HEK293 (cell line): ENCODE data around the gene RGL2.
A peak's percentile ranks its signal among the peaks of the same experiment; 100 is the strongest.

Experiments
- CTCF ChIA-PET: fragments of 350-600 bp; formaldehyde crosslinking; extraction: SDS; loops from one replicate; lab custom pipeline; 2021; ENCODE audit warnings: antibody characterized with exemption; lab: Yijun Ruan, JAX
- POLR2A ChIA-PET: fragments of 300-600 bp; formaldehyde crosslinking; extraction: SDS; loops from one replicate; lab custom pipeline; 2020; ENCODE audit warnings: antibody characterized with exemption, inconsistent platforms; lab: Yijun Ruan, JAX
- H3K27ac ChIP-seq: fragments of 200-500 bp; sonication (Bioruptor generic); 2 replicates; pipeline ENCODE4 v1.5.1; 2014; ENCODE audit warnings: low read depth, low read length, control low read depth, inconsistent platforms; ENCODE audit errors: extremely low read depth
- H3K36me3 ChIP-seq, 2 experiments: fragments of 200-500 bp in 1 of 2; sonication (Bioruptor generic) in 1 of 2; 1 replicate in 1 of 2; 2 replicates in 1 of 2; pipeline ENCODE4 v1.5.1; 2014 to 2017; ENCODE audit warnings: inconsistent platforms in 2 of 2, low read length in 2 of 2; ENCODE audit not compliant: control insufficient read depth in 2 of 2, insufficient read depth in 1 of 2
- H3K4me1 ChIP-seq: fragments of 200-500 bp; sonication (Bioruptor generic); 2 replicates; pipeline ENCODE4 v1.5.1; 2014; ENCODE audit warnings: mild to moderate bottlenecking, low read length, inconsistent platforms; ENCODE audit not compliant: control insufficient read depth, insufficient read depth
- H3K4me3 ChIP-seq: 2 replicates; pipeline ENCODE4 v1.5.1; 2011; ENCODE audit warnings: low read depth, mild to moderate bottlenecking, control low read depth, low read length, moderate library complexity
- H3K9me3 ChIP-seq: fragments of 200-500 bp; sonication (Bioruptor generic); 2 replicates; pipeline ENCODE4 v1.5.1; 2014; ENCODE audit warnings: low read depth, low read length, inconsistent platforms; ENCODE audit not compliant: control insufficient read depth, insufficient read depth
- EGR2 ChIP-seq: fragments of 450-650 bp; formaldehyde crosslinking; IDR thresholded peaks from 2 replicates; pipeline ENCODE4 v1.5.1; 2016; ENCODE audit warnings: low read depth, missing biosample characterization, missing genetic modification characterization
- GLIS2 ChIP-seq: fragments of 450-650 bp; formaldehyde crosslinking; IDR thresholded peaks from 2 replicates; pipeline ENCODE4 v1.5.1; 2016; ENCODE audit warnings: missing biosample characterization, missing genetic modification characterization
- KLF1 ChIP-seq: fragments of 450-650 bp; formaldehyde crosslinking; IDR thresholded peaks from 2 replicates; pipeline ENCODE4 v1.5.1; 2016; ENCODE audit warnings: missing biosample characterization, missing genetic modification characterization
- KLF9 ChIP-seq: fragments of 450-650 bp; formaldehyde crosslinking; IDR thresholded peaks from 2 replicates; pipeline ENCODE4 v1.5.1; 2016; ENCODE audit warnings: missing biosample characterization, missing genetic modification characterization, low read depth
- PATZ1 ChIP-seq: fragments of 450-650 bp; formaldehyde crosslinking; IDR thresholded peaks from 2 replicates; pipeline ENCODE4 v1.5.1; 2016; ENCODE audit warnings: missing biosample characterization, missing genetic modification characterization
- REST ChIP-seq: fragments of 450-650 bp; formaldehyde crosslinking; IDR thresholded peaks from 2 replicates; pipeline ENCODE4 v1.5.1; 2016; ENCODE audit warnings: missing biosample characterization, missing genetic modification characterization
- SP3 ChIP-seq: fragments of 450-650 bp; formaldehyde crosslinking; IDR thresholded peaks from 2 replicates; pipeline ENCODE4 v1.5.1; 2016; ENCODE audit warnings: missing biosample characterization, missing genetic modification characterization
- SP7 ChIP-seq: fragments of 450-650 bp; formaldehyde crosslinking; IDR thresholded peaks from 2 replicates; pipeline ENCODE4 v1.5.1; 2016; ENCODE audit warnings: missing biosample characterization, missing genetic modification characterization
- ZFHX2 ChIP-seq: fragments of 450-650 bp; formaldehyde crosslinking; conservative IDR thresholded peaks from 2 replicates; pipeline ENCODE4 v1.5.1; 2016; ENCODE audit warnings: missing biosample characterization, missing genetic modification characterization
- ZIC2 ChIP-seq: fragments of 450-650 bp; formaldehyde crosslinking; IDR thresholded peaks from 2 replicates; pipeline ENCODE4 v1.5.1; 2016; ENCODE audit warnings: missing biosample characterization, missing genetic modification characterization
- ZNF366 ChIP-seq: fragments of 450-650 bp; formaldehyde crosslinking; conservative IDR thresholded peaks from 2 replicates; pipeline ENCODE4 v1.5.1; 2016; ENCODE audit warnings: missing biosample characterization, missing genetic modification characterization
- ZNF423 ChIP-seq: fragments of 450-650 bp; formaldehyde crosslinking; IDR thresholded peaks from 2 replicates; pipeline ENCODE4 v1.5.1; 2016; ENCODE audit warnings: missing biosample characterization, missing genetic modification characterization
- ZNF473 ChIP-seq: fragments of 450-650 bp; formaldehyde crosslinking; IDR thresholded peaks from 2 replicates; pipeline ENCODE4 v1.5.1; 2017; ENCODE audit warnings: missing biosample characterization, missing genetic modification characterization
- ZNF513 ChIP-seq: fragments of 450-650 bp; IDR thresholded peaks from 2 replicates; pipeline ENCODE4 v1.5.1; 2018; ENCODE audit warnings: missing biosample characterization, missing genetic modification characterization
- ZNF544 ChIP-seq: fragments of 450-650 bp; formaldehyde crosslinking; IDR thresholded peaks from 2 replicates; pipeline ENCODE4 v1.5.0; 2017; ENCODE audit warnings: missing biosample characterization, missing genetic modification characterization
- ZSCAN5A ChIP-seq: fragments of 450-650 bp; formaldehyde crosslinking; IDR thresholded peaks from 2 replicates; pipeline ENCODE4 v1.5.1; 2016; ENCODE audit warnings: missing biosample characterization, missing genetic modification characterization
- ZXDB ChIP-seq: fragments of 450-650 bp; formaldehyde crosslinking; IDR thresholded peaks from 2 replicates; pipeline ENCODE4 v1.5.1; 2016; ENCODE audit warnings: missing biosample characterization, missing genetic modification characterization

Gene RGL2

GRCh38 chr6:33315793-33316602 lies 17.3 kb upstream of the RGL2 start:
- CTCF ChIA-PET, result interaction anchor here (1.0 kb wide), 1 partner anchor 36 kb away, joined by 3 read pairs; no protein-coding TSS in a partner anchor
- Histone ChIP-seq H3K9me3 (no peaks in the 10 kb centered on the region), H3K4me3 (no peak overlapping the region), H3K36me3 (peaks cover 14 to 36% of the 10 kb centered on the region in 2 experiments), H3K27ac (no peak overlapping the region), H3K4me1 (peaks cover 15% of the 10 kb centered on the region)
- POLR2A ChIA-PET, result interaction anchor here (0.8 to 3.3 kb wide), 2 partner anchors 15 to 116 kb away, joined by 5 to 13 read pairs; no protein-coding TSS in a partner anchor
- TF ChIP-seq ZNF544 (tag by site-specific recombination) (no peak), ZNF473 (tag by site-specific recombination) (no peak), GLIS2 (tag by site-specific recombination) (0 out of 2 replicates have a peak, but pooled peaks have one; percentile 29), REST (tag by site-specific recombination) (peak; percentile 88), SP3 (tag by site-specific recombination) (no peak), ZNF513 (tag by site-specific recombination) (peak; percentile 93), ZNF366 (no peak)
- TF ChIP-seq, all 188 proteins: peak for 3

- Histone ChIP-seq H3K4me3 (no peak overlapping the region), H3K27ac (no peak overlapping the region; the same call in 1 of the 2 replicates), H3K4me1 (peaks cover 10% of the 10 kb centered on the region), H3K36me3 (peaks cover 14 to 27% of the 10 kb centered on the region in 2 experiments), H3K9me3 (no peaks in the 10 kb centered on the region)
- ChIA-PET CTCF (interaction anchor here (0.5 to 0.6 kb wide), 2 partner anchors 30 to 111 kb away, joined by 3 to 5 read pairs; no protein-coding TSS in a partner anchor), POLR2A (interaction anchor here (1.3 kb wide), 1 partner anchor 16 kb away, joined by 5 read pairs; the partner anchor contains the start of gene RGL2)
- TF ChIP-seq GLIS2 (tag by site-specific recombination), result peak; percentile 53
- TF ChIP-seq ZIC2, result 0 out of 2 replicates have a peak, but pooled peaks have one; percentile 11
- no peak for TF ChIP-seq ZSCAN5A (tag by site-specific recombination)
- 0 out of 2 replicates have a peak, but pooled peaks have one; percentile 12 for TF ChIP-seq KLF9 (tag by site-specific recombination)
Measured at GRCh38 chr6:33314943-33315792, 16.4 kb upstream of the RGL2 start.

GRCh38 chr6:33314515-33314942 lies 15.8 kb upstream of the RGL2 start:
- peak overlapping the region; percentile 61 for H3K4me3 ChIP-seq
- H3K4me1 ChIP-seq, result peaks cover 10% of the 10 kb centered on the region
- H3K27ac ChIP-seq, result 0 out of 2 replicates have a peak overlapping the region, but pooled peaks have one; percentile 10
- POLR2A ChIA-PET, result interaction anchor here (1.3 kb wide), 1 partner anchor 15 kb away, joined by 5 read pairs; the partner anchor contains the start of gene RGL2
- CTCF ChIA-PET, result interaction anchor here (0.6 kb wide), 1 partner anchor 31 kb away, joined by 3 read pairs; no protein-coding TSS in a partner anchor
- H3K36me3 ChIP-seq, result peaks cover 9 to 21% of the 10 kb centered on the region in 2 experiments
- H3K9me3 ChIP-seq, result no peaks in the 10 kb centered on the region
- TF ChIP-seq ZXDB (peak; percentile 52), ZFHX2 (tag by site-specific recombination) (peak; percentile 88), ZNF423 (tag by site-specific recombination) (no peak), KLF1 (tag by site-specific recombination) (peak; percentile 35), EGR2 (tag by site-specific recombination) (peak; percentile 86; the same call in 1 of the 2 replicates), SP7 (tag by site-specific recombination) (no peak), PATZ1 (tag by site-specific recombination) (peak; percentile 33)
